AG08395 (cell line): ENCODE measurements around the gene OR52K2.
"Not testable (repeated sequence)": the region's sequence is repeated elsewhere in the genome, so short reads cannot be mapped to it uniquely, and the experiment has no call there.

Experiments used
- DNase-seq: peaks from one replicate; pipeline ENCODE4 v3.0.0; 2012; ENCODE audit warnings: mixed read lengths, low spot score

OR52K2 gene

DNA sequence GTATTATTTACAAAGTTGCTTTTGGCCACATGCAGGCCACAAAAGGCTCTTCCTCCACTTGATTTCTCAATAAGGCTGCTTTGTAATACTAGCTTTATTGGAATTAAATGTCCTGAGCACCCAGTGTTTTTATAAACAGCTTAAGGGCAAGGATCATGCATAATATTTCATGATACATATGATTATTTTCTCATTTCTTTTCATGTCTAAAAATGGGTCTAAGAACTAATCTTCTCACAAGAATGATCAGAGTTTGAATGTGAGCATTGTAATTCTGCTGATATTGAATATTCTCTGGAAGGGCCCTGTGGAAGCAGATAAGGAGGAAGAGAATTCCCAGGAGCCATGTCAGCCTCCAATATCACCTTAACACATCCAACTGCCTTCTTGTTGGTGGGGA lies at the start of gene OR52K2:
Gene OR52K2, plus strand, starts transcription at position 301 of the 400 bp plus-strand sequence. Its CDS starts 45 bp downstream, at position 346.
- no peak for DNase-seq

DNA sequence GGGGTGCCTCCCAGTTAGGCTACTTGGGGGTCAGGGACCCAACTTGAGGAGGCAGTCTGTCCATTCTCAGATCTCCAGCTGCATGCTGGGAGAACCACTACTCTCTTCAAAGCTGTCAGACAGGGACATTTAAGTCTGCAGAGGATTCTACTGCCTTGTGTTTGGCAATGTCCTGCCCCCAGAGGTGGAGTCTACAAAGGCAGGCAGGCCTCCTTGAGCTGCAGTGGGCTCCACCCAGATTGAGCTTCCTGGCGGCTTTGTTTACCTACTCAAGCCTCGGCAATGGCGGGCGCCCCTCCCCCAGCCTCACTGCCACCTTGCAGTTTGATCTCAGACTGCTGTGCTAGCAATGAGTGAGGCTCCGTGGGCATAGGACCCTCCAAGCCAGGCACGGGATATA lies 42.9 kb upstream of the OR52K2 start:
- not testable (repeated sequence) for DNase-seq

DNA sequence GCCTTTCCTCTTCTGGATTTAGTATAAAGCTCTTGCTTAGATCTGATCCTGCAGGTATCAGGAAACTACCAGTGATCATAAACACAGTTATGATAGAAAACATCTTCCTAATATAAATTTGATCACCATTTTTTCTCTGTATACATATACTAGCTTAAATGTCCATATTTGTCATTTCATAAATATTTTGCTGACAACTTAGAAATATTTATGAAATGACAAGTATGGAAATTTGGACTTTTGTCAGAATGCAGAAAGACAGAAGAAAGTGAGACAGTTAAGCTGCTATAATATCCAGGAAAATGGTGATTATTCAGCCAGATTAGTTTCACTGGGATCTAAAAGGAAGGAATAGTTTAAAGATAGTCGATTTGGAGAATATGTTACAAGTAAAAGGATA lies 32.8 kb upstream of the OR52K2 start:
- no peak for DNase-seq

DNA sequence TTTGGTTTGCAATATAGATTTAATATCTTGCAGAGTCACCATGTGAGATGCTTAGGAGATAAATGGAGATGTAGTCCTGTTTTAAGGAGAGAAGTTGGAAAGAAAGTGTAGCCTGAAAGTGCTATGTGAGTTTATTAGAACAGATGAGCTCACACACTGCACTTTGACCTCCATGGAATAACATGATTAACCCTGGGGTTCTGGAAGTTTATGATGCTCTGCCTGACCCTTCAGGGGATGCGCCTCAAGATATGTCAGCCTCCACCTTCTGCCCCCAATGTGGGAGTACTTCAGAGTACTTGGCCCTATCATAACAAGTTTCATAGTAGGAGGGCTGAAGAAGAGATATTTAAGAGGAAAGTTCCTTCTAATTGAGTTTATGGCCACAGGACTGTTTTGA lies 32.3 kb upstream of the OR52K2 start:
- no peak for DNase-seq

DNA sequence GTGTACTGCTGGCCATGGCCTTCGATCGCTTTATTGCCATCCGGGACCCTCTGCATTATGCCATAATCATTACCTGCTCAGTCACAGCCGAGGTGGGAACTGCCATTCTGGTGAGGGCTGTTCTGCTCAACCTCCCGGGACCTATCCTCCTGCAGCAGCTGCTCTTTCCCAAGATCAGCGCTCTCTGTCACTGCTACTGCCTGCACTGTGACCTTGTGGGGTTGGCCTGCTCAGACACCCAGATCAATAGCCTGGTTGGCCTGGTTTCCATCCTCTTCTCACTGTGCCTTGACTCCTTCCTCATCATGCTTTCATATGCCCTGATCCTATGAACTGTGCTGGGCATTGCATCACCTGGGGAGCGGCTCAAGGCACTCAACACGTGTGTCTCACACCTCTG lies 30.7 kb upstream of the OR52K2 start:
- no peak for DNase-seq

DNA sequence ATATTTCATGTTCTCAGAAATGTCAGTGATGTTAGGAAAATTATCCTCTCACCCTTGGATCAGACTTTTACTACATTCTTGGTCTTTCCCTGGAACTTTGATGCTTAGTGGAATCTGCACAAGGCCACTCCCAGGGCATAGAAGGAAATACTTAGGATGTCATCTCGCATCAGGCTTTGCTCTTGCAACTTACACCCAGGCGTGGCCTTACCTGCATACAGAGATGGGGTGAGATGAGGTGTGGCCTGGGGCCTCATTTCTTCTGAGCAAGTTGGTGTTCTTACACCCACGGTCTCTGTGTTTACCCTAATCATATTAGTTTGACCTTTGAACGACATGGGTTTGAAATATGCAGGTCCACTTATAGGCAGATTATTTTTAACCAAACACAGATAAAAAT lies 19.0 kb upstream of the OR52K2 start:
- DNase-seq: no peak

DNA sequence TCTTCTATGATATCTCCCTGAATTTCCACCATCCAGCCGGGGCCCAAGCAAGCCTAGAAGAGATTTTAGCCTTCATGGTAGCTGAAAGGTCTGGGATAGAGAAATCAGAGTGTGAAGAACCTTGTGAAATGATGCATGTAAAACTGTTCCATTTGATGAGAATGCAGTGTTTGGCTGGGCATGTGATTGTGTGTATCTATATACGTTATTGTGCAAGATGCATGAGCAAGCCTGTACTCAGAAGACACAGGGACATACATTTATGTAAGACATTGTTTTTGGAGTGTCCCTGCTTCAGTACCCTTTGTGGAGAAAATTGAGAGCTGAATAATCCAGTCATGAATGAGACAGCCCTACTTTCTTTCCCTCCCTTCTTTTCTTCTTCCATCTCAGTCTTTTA lies 15.2 kb upstream of the OR52K2 start:
- DNase-seq: no peak

DNA sequence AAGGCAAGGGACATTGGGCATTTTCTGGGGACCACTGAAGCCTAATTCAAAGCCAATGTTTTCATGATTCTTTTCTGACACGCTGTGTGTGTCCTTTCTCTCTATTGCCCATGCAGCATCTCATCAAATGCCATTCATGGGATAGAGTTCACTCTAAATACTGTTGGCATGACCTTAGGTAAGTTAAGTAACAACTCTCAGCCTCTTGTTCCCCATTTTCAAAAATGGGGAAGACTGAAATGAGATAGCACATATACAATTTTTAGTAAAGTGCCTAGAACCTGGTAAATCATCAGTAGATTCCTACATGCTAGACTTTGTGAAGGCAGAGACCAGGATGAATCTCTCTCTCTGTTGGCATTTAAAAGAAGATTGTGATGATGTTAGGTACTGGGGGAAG lies 12.7 kb upstream of the OR52K2 start:
- no peak for DNase-seq

DNA sequence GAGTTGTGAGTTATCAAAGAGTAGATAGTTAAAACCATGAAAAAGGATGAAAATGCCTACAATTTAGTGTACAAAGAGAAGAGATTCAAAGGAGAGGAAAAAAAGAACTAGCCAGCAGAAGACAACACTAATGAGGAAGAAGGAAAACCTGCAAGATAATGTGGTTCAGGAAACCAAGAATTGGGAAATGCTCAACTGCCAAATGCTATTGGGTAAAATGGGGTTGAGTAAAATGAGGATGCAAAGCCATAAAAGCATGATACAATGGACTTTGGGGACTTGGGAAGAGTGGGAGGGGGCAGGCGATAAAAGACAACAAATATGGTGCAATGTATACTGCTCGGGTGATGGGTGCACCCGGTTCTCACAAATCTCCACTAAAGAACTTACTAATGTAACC lies 7.6 kb upstream of the OR52K2 start:
- DNase-seq: no peak

DNA sequence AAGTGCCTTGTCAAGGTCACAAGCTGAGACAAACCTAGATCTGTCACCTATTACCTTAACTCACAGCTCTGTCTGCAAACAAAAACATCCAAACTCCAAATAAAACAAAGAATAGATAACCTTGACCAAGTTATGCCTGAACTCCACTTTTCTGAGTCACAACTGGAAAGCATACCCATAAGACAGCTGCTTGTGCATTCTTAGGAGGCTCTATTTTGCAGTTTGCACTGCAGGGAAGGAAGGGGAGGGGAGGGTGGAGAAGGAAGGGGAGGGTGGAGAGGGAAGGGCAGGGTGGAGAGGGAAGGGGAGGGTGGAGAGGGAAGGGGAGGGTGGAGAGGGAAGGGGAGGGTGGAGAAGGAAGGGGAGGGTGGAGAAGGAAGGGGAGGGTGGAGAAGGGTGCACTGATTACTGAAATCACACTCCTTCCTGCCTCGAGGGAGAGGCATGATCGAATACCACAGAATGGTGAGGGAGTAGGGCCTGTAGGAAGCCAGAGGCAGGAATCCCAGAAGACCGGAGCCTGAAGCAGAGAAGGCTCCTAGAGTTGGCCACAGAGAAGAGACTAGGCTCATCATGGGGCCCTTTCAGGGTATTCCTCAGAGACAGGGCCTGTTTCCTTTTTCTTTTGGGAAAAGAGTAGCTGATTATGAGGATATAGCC lies 5.7 kb upstream of the OR52K2 start:
- no peak for DNase-seq

DNA sequence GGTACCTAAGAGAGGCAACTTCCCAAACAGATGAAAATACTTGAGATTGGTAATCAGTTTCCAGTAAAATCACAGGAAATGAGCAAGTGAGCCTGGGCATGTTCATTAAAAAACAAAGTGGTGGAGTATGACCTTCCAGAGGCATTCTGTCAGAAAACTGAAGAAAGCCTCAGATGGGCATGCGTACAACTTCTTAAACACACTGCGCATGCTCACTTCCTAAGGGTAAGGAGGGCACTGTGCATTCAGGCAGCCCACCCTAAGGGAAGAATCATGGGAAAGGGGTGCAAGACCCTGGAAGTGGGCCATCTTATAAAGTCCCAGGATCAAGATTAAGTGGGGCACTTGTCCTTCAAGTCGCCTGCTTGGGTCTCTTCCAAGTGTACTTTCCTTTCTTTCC lies 4.0 kb downstream of the OR52K2 start:
- no peak for DNase-seq

DNA sequence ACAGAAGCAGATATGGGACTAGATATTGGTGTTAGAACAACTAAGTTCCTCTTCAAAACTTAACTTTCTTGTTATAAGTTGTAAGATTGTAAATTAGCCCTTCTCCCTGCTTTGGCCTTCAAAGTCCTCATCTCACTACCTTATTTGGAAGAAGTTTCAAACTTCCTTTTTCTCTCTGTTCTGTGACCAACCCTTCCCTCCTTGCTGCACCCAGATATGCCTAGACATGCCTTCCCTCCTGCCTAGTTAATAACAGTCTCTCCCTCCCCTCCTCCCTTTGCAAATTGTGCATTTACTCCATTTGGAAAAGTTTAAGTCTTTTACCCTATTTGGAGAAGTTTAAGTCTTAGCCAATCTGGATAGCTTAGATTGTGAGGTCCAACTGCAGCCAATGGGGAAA lies 4.9 kb downstream of the OR52K2 start:
- no peak for DNase-seq

DNA sequence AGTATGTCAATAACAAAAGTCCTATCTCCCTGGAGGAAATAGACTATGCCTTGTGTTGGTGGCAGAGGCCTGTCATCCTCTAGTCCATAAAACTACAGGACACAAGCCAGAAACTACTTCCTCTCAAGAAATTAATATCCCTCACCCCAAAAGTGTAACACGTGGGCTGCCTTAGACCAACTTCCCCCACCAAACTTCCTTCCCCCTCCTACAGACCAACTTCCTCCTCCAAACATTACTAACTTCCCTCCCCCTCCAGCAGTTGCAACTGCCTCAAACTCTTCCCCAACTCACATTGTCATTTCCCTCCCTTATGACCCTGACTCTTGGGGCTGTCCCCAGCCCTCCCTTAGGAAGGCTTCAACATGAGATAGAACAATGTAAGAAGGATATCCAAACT lies 6.3 kb downstream of the OR52K2 start:
- DNase-seq: no peak

DNA sequence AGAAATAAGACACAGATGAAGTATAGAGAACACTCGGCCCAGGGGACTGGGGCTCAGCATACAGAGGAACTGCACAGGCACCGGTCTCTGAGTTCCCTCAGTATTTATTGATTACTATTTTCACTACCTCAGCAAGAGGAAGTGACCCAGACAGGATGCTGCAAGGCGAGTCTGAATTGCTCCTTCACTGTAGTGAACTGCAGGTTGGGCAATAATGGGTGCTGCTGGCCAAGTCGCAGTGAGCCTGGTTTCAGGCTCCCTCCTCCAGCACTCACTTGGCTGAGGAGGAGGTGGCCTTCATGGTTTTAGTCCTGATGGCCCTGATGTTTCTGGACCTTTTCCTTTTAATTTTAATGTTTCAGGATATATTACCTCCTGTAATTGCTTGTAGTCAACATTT lies 10.4 kb downstream of the OR52K2 start:
- no peak for DNase-seq

DNA sequence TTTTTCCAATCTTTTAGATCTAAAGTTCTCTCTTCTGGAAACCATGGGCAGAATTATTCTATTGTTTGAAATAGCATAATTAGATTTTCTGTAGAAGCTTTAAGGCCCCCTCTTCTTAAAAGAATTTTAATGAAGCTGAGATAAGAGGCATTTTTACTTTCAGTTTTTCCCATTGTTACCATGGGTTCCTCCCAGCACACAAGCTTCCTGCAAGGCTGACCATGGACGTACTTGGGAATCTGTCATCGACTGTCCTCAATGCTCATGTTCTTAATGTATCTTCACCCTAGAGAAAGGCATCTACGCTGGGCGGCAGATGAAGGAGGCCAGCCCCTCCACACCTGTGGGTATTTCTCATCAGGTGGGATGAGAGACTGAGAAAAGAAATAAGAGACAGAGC lies 11.1 kb downstream of the OR52K2 start:
- no peak for DNase-seq

DNA sequence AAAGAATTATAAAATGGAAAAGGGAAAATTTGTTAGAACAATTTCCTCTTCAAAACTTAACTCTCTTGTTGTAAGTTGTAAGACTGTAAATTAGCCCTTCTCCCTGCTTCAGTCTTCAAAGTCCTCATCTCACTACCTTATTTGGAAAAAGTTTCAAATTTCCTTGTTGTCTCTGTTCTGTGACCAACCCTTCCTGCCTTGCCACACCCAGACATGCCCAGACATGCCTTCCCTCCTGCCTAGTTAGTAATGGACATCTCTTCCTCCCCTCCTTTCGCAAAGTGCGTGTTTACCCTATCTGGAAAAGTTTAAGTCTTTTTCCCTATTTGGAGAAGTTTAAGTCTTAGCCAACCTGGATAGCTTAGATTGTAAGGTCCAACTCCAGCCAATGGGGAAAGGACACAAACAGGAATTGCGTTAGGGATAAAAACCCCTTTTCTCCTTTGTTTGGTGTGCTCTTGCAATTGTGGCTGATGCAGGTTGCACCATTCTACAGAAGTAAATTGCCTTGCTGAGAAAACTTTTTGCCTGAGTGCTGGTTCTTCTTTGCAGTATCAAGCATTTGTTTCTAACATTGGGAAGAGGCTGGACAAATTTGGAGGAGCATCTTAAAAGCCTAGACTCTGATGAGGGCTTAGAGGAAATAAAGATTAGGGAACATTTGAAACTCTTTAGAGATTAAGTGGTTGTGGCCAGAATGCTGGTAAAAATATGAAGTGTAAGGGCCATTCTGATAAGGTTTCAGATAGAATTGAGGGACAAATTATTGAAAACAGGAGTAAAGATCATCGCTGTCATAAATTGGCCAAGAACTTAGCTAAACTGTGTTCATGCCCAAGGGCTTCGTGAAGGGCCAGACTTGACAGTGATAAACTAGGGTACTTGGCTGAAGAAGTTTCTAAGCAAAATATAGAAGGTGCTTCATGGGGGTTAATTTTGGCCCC lies 15.4 kb downstream of the OR52K2 start:
- no peak for DNase-seq

DNA sequence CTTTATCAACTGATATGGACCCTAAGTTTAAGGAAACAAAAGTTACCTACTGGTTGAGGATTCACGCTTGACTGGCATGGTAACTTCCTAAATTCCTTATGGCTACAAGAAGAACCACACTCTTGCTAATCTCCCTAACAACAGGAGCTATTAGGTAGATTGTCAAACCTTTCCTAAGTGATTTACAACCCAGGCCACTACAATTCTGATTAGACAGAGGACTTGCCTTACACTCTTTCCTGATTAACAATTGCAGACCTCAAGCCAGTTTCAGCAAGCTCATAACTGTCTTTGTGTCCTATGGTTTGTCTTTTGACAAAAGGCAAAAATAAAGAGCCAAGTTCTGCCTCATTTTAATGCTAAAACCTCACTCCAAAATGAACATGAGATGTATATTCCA lies 16.3 kb downstream of the OR52K2 start:
- DNase-seq: no peak

DNA sequence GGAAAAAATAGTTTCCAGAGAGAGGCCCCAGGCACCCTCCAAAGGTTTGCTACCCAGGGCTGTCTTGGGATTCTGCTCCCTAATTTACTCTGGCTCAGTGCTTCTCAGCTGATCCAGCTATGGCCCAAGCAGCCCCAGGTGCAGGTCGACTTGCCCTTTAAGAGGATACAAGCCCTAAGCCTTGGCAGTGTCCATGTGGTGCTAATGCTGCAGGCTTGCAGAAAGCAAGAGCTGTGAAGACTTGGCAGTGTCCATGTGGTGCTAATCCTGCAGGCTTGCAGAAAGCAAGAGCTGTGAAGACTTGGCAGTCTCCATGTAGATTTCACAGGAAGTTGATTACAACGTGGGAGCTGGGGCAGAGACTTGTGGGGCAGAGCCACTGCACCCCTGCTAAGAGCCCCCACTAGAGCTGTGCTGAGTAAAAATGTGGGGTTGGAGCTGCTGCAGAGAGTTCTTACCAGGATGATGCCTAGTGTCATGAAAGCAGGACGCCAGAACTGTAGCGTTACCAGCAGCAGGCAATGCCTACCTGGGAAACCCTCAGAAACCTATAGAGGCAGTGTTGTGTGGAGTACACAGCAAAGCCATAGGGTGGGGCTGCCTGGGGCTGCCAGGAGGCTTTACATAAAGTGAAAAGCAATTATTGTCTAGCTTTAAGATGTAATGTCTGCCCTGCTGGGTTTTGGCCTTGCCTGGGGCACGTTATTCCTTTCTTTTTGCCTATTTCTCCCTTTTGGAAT lies 17.2 kb downstream of the OR52K2 start:
- no peak for DNase-seq

DNA sequence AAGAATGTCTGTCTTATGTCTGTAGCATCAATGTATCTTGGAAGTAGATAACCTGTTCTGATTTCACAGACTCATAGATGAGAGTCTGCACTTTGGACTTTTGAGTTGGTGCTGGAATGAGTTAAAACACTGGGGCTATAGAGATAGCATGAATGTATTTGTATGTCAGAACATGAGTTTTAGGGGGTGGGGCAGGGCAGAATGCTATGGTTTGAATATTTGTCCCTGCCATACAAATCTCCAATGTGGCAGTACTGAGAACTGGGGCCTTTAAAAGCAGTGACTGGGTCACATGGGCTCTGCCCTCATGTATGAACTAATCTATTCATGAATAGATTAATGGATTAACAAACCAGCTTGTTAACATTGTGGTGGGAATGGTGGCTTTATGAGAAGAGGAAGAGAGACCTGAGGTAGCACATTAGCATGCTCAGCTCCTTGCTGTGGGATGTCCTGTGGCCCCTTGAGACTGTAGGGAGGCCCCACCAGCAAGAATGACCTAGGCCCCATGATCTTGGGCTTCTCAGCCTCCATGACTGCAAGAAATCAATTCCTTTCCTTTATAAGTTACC lies 17.9 kb downstream of the OR52K2 start:
- DNase-seq: no peak

DNA sequence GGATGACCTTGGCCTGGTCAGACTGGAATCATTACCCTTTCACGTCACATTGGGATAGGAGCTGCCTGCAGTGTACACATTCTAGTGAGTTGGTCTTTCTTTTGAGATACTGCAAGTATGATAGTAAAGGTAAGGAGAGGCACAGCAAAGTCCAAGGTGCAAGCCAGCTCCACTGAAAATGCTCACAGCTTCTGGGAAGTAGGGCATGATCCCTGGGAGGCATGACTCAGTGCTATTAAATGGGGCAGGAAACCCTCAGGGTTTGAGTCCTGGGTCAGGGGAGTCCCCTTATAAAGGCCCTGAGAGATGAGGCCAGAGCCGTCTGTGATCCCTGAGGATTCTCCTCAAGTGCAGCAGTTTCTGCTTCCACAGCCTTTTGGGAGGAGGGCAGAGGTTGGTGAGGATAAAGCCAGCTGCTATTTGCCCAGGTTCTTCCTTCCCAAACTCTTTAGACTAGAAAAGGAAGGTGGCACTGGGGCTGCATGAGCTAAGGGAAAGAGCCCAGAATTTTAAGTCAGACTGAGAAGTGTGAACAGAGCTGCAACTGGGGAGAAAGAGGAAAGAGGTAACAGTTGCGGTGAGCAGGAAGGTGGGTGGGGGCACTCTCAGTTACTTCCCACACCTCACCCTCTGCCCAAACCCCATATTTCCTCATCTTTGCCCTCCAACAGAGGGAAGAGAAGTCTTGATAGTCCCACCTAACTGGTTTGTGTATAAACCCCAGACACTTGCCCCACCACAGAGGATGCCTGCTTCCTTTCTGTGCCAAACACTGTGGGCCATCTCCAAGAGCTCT lies 18.9 kb downstream of the OR52K2 start:
- no peak for DNase-seq

DNA sequence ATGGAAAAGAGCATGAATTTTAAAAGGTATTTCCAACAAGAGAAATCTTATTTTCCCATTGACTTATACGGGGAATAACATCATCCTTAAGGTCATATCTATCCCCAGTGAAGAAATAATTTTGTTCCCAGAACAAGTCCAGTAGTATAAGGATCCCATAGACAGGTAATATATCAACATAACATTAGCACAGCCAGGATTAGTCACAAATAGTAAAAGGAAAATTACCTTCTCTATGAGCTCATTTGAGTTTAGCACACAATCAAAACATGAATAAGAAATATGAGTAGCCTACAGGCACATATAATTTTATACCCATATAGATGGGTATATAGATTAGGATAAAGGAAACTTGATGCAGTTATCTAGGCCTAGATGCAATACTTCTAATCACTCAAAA lies 30.5 kb downstream of the OR52K2 start:
- DNase-seq: no peak
